Fibroblast of skin of back (primary cell): ENCODE measurements around the gene KCNMA1.

ENCODE experiments used
- DNase-seq: peaks from one replicate; pipeline ENCODE4 v3.0.0-alpha.2; 2013

Gene KCNMA1

DNA sequence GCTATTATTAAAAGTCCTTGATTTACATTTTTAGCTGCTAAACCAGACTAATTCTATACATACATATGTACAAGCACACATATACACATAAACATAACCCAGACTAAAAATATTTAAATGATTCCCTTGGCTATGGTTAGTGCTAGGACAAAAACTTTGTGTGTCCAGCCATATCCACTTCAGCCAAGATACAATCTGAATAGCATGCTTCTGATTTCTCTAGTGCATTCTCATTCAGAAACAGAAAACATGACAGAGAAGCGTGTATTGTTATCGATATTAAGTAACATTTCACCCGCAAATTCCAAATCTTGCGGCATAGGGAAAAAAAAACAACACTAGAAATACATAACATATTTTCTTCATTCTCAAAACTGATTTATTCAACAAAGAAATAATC, 569.3 kb downstream of the KCNMA1 start:
- no peak for DNase-seq

DNA sequence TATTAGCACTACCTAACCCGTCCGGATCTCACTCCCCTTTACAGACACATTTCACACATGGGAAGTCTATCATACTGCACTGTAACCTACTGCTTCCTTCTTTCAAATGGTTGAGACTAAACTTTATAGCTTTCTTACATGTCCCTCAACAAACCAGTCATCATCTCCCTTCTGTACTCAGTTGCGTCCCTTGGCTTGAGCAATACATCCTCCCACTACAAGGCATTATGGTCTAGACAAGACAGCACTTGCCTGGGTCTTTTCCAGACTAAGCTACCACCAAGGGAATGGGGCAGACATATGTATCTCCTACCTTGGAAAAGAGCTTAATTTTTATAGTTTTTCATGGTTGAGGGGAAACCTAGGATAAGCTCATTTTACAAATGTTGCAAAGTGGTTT, 575.2 kb downstream of the KCNMA1 start:
- no peak for DNase-seq

DNA sequence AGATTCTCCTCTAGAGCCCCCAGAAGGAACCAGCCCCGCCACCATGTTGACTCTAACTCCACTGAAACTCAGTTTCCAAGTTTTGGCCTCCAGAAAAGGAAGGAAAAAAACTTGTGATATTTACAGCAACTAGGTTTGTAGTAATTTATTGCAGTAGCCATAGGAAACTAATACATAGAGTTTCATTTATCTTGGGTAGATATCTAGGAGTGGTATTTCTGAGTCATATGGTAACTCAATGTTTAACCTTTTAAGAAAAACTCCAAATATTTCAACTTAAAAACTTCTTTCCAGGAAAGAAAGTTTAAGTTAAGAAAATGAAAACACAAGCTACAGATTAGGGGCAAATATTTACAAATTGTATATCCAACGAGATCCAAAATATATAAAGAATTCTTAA, 576.7 kb downstream of the KCNMA1 start:
- DNase-seq, result no peak

DNA sequence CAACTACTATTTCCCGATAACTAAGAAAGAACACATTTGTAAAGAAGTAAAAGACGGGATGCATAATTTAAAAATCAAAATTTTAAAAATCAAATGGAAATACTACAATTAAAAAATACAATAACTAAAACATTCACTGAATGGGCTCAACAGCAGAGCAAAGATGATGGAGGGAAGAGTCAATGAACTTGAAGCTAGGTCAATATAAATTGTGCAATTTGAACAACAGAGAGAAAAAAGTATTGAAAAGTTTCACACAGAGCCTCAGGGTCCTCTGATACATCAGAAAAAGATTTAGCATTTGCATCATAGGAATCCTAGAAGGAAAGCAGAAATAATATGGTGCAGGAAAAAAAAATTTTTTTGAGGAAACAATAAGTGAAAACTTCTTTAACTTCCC, 581.0 kb downstream of the KCNMA1 start:
- DNase-seq, result no peak

DNA sequence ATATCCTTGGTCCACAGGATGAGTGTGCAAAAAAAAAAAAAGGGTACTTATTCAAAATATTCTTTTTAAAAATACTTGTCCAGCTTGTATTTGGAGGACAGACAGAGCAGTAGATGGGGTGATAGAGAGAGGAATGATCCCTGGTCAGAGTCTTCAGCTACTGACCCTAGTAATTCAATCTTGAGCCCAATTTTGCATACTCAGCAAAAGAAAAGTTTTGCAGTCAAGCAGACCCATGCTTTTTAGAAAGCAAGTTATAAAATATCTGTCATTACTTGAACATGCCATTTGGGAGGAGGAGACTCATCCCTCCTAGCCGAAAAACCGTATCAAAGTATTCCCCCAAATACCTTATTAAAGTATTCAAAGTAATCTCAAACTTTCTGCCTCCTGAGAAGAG, 585.0 kb downstream of the KCNMA1 start:
- DNase-seq, result no peak

DNA sequence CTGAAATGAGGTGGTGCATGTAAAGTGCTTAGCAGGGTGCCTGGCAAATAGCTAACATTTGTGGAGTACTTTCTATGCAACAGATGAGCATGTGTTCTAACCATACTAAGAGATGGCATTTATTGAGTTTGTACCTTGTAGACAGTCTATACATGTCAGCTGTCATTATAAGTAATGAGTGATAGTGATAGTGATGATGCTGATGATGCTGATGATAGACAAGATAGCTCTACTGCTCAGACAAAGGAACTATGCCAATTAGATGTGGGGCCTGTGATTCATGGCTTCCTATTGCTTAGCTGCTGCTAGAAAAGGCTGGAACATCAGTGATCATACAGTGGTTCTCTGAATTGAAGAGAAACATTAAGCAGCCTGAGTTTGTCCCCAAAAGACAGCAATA, 585.8 kb downstream of the KCNMA1 start:
- no peak for DNase-seq

DNA sequence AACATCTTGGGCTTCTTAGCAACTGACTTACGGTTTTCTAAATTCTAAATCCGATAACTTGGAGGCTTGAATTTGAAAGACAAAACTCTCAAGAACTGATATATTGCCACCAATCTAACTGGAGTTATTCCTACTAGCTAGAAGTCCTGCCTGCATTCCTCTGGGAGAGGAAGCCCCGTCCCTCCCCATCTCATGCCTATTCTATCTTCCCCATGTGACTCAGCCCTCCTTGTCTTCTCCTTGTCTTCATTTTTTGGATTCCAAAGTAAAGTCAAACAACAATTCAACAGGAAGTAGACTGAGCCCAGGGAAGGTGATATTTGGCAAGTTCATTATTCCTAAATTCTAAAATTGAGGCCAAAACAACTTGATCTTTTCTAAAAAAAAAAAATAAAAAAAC, 587.7 kb downstream of the KCNMA1 start:
- DNase-seq, result peak; percentile 85

DNA sequence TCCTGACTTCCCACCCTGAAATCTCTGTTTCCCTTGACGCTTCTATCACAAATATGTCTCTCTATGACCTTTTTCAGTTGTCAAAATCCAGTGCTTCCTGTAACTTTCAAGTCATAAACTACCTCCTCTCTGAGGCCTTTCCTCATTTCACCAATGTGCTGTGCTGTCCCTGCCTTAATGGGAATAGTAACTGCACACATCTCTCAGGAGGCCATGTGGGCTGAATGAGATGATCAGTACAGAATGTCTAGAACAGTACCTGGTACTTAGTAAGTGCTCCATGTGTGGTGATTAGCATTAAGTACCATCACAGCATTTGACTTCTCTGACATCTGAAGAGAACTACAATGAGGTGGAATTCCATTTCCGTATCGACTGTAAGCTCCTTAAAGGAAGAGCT, 588.5 kb downstream of the KCNMA1 start:
- no peak for DNase-seq

DNA sequence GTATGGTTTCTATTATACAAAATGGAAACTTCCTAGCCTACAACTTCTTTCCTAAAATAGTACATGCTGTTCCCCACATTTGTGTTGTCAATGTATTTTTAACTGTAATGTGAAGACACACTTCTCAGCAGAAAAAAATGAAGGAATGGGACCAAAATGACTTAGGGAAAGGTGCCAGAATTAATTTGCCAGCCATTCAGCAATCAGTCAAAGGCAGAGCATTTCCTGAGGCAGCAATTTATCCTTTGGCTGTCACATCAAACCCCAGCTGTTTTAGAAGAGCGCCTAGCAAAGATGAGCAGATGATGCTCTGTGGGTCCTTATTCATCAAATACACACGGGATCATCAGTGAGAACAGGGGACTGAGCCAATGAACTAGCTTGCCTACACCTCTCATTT, 592.5 kb downstream of the KCNMA1 start:
- peak; percentile 12 for DNase-seq

DNA sequence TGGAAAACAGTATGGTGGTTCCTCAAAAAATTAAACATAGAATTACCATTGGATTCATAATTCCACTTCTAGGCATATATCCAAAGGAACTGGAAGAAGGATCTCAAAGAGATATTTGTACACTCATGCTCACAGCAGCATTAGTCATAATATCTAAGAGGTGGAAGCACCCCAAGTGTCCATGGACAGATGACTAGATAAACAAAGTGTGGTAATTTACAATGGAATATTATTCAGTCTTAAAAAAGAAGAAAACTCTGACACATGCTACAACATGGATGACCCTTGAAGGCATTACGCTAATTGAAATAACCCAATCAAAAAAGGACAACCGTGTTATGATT, 594.2 kb downstream of the KCNMA1 start:
- DNase-seq, result peak; percentile 13

DNA sequence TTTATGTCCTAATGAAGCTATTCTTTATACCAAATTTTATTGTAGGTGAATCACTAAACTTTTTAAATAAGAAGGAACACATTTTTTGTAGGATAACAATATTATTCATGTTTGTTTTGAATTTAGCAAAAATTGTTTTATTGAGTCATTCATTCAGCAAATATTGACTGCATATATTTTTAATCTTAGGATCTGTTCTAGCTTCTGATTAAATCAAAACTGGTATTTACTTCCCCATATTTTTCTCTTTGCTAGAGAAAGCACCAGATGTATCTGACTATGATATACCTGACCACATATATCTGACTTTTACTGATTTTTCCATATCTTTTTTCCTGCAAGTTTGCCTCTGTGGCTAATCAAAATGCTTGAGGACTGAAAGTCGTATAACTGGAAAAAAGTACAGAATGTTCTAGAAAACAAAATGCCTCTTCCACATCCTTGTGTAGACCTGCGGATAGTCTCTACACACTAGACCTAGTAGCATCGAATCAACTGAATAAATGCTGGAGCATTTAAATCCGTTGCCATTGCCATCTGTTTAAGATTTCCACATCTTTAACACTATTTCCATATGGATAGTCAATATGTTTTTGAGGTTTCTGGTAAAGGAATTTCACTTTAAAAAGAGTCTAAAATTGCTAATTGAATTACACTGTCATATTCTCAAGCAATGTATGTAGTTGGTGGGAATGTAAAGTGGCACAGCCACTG, 594.7 kb downstream of the KCNMA1 start:
- DNase-seq, result no peak

DNA sequence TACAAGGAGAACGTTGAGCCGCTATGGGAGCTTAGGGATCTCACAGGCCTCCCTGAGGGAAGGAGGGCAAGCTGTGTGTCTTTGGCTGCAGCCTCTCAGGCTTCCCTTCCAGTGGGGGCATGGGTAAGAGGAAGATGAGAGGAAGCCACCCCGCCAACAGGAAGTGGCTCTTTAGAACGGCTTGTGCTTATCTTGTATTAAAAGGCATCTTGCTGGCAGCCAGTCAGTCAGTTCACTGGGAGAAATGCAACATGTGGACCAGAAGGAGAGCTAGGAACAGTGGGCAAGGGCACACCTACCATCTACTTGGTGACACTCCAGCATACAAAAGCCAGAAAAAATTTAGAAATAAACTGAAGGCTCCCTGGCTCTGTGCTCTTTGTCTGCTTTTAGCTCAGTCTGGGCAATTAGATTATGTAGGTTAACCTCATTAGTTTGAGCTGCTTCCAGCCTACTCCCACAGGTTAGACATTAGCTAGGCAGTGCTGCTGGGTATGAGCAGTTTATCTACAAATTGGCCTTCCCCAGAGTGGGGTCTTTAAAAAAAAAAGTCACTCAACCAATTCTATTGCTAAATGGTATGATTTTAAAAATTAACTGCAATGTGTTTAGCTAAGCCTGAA, 595.9 kb downstream of the KCNMA1 start:
- no peak for DNase-seq

DNA sequence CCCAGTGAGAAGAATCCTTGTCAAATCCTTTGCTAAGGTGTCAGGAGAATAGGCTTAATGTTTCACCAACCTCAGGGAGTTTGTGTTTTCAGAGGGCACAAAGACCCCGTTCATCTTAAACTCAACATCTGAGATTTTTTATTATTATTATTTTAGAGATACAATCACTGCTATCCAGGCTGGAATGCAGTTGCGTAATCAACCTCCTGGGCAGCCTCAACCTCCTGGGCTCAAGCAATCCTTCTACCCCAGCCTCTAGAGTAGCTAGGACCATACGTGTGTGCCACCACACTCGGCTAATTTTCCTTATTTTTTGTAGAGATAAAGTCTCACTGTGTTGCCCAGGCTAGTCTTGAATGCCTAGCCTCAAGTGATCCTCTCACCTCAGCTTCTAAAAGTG, 599.2 kb downstream of the KCNMA1 start:
- DNase-seq, result peak; percentile 8

DNA sequence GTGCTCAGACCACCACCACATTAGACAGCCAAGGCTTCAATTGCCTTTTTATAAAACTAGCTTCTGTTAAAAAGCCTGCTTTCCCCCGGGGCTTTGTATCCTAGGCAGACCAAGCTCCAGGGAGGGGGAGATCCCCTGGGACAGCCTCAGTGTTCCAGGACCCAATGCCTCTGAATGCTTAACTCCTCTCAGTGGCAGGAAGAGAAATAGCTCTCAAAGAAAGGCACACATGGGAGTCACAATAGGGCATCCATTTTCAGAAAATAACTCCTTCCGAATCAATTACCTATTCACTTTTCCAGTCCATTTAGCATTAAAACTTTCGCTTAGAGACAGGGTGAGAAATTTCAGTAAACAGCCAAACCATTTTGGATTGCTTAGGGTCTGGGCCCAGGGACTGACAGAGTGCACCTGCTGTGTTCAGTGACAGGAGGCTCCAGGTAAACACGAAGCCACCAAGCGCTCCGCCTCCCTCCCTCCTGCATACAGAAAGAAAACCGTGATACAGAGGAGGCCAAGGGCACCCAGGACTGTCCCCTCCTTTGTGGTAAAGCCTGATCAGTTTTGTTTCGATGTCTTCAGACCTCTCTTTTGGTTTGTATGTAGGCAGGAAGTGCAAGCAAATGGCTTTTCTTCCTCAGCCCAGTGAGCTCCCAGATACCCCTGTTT, 599.7 kb downstream of the KCNMA1 start:
- no peak for DNase-seq

DNA sequence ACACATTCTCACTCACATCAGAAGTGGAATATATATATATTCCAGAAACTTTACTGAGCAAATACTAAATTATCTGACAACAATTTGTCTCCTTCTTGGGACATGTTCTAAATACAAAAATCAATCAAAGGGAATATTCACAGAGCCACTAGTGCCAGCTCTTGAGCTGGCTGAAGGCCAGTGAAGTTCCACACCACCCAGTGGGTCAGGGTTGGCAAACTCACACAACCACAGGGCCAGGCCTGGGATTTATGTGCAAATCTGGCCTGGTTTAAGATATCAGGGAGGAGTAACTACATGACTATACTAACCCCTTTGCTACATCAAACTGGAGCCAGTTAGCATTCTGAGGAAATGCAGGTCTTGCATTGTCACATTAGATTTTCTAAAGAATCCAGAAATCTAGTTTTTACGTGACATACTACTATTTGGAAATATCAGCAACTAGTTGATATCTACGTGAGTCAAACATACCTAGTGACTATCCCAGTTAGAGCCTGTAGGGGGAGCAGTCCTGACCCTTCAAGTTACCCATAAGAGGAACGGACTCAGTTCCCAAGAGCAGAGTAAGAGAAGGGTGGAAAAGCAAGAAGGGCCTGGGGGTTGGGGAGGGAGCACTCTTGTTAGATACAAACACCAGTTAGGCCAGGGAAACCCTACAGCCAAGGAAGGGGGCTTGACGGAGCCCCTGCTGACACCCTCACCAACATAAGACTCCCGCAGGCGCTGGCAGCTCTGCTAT, 600.4 kb downstream of the KCNMA1 start:
- DNase-seq, result peak; percentile 9

DNA sequence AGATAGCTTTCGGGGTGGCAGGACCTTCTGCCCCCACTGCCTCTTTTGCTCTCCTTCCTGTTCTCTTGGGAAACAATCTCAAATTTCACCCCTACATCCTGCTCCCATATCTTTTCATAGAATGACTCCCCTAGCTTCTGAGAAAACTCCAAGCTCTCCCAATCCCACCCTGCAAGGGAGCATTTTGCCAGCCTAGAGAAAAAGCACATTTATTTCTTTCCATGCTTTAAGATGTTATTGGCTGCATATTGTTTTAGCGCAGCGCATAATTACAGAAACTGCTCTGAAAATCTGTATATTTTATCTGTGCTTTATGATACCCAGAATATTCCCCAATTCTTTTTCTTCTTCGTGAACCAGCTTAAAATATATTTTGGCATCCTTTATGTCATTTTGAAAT, 601.3 kb downstream of the KCNMA1 start:
- no peak for DNase-seq

DNA sequence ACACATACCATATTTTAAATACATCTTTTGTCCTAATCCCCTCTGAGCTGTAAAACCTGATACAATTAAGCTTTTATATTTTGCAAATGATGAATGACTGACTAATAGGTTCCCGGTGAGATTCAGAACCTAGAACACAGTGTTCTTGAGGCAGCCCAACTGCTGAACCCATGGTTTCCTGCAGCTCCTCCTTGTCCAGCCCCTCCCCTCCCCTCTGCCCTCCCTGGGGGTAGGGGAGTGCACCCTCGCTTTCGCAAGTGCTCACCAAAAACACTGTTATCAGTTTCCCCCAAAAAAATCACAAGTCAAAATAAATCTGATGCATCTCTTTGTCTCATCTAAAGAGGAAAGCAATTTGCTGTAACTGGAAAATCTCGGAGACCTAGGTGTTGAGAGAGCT, 602.8 kb downstream of the KCNMA1 start:
- no peak for DNase-seq

DNA sequence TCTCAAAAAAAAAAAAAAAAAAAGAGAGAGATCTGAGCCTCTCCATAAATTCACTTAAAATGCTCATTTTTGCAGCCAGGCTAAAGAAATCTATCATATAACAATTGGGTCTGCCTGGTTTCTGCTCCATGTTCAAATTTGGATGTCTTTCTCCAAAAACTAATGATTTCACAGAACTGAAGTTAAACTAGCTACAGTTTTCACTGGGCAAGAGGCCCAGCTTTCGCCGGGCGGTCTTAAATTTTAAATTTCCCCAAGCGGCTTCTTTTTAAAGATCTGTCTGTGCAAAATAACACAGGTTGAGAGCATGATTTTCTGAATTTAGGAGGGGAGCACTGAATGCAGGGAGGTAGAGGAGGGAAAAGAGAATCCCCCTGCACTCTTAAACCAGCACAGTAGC, 603.4 kb downstream of the KCNMA1 start:
- DNase-seq, result no peak

DNA sequence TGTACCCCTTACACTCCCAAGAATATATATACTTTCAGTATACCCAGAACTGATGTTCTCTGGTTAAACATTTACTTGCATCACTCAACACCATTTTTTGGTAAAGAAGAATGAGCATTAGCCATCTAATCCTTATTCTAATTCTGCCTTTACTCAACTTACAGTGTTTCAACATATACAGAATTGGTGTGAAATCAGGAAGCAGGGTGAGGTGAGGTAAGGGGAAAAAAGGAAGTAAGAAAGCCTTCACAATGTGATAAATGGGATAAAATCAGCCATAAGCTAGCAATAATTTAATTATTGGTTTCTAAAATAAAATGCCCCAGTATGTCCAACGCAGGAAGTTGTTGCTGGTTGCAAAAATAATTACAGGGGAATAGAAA, 605.4 kb downstream of the KCNMA1 start:
- DNase-seq, result no peak

DNA sequence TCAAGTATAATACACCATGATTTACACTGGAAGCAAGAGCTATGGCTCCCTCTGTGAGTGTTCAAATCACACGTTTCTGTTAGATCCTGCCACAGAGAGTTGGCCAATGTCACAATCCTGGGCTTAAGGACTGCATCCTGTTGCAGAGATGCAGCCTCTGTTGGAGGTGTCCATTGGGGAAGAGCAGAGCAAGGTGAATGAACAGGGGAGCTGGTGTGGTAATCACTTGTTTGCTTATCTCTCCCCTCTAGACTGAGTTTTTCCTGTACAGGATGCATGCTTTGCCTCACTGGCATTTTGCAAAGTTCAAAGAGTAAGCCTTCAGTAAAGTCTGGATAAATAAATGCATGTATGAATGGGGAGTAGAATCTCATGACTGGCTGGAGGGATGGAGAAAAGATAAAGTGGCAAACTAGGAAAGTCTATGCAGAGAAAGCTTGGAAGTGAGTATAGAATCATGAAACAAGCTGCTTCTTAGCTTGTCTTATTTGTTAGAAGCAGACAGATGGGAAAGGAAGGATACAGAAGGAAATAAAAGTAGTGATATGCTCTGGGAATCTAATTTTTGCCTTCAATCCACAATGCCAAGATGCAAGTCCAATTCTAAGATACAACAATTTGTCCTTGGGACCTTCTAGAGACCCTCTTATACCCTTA, 605.9 kb downstream of the KCNMA1 start:
- DNase-seq, result no peak

DNA sequence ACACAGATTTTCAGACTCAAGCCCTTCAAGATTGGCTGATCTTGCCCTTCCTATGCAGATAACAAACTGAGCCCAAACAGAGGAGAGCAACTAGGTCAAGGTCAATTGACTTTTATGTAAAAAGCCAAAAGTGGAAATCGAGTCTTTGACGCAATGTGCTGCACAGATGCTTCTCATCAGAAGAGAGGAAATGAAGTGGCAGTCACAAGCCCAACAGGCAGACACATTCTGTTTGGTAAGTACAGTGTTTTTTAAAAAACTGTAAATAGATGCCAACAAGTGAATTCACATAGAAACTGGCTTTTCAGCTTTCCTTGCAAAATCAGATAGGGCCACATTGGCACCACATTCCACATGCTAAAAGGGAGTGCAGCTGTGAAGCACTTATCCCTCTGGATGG, 606.6 kb downstream of the KCNMA1 start:
- DNase-seq, result no peak

DNA sequence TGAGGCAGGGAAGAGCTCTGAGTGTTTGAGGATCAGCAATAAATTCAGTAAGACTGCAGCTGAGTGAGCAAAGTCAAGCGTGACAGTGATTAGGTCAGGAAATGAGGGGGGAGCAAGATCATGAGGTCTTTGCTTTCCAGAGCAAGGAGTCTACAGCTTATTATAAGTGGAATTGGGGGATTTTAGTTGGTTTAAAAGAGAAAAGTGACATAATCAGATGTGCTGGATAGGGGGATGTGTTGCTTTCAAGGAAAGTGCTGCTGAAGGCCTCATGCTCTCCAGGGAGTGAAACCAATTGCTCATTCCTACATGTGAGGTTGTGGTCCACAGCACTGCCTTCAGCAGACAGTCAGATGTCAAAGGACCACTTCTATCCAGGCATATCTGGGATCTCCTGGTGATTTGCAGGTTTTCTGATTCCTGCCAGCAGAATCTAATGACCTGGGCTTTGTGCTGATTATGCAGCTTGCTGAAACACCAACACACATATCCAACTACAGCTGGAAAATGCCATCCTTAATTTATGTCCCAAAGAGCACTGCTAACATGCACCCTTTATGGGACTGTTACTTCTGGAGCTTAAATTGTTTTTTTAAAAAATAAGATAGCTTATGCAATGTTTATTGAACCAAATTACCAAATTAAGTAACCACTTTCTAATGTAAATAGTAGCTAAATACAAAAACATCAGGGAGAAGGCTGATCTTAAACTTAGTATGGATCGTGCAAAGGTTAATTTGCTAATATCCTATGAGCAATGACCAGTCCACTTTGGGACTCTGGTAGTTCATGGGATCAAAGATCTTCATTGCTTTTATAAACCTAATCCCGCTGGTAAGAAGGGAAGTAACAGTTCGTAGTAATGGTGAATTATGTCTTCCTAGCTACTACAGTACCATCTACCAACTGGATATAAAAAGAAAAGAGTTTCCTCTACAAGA, 607.6 kb downstream of the KCNMA1 start:
- DNase-seq, result peak; percentile 5
